HG03045 (cell line): Measurements from ENCODE around the gene RAB6B.

ENCODE experiments used
- ATAC-seq: cut with Tn5 transposase; IDR thresholded peaks from one replicate; pipeline ENCODE4 v1.9.1; 2021; ENCODE audit warnings: mild to moderate bottlenecking, moderate library complexity; ENCODE audit not compliant: unreplicated experiment

The RAB6B gene

DNA sequence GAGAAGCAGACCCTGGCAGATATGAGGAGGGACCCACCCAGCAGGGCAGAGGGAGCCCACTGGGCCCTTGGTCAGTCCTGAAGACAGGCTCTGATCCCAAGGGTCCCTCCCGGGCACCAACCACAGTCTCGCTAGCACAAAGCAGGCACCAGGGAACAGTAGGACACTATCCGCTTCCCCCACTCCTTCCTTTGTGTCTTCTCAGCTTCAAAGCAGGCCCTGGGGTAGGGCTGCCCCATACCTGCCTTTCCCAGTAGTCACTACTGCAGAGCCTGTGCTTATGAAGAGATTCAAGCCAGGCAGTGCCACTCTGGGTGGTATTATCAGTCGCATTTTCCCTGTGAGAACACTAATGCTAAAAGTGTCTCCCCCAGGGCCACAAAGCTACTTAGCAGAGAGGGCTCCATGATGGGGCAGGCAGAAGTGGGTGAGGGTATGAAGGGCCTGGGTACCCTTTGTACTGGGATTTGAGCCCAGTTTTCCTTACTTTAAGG is 57.3 kb downstream of the RAB6B start:
- ATAC-seq: no peak

DNA sequence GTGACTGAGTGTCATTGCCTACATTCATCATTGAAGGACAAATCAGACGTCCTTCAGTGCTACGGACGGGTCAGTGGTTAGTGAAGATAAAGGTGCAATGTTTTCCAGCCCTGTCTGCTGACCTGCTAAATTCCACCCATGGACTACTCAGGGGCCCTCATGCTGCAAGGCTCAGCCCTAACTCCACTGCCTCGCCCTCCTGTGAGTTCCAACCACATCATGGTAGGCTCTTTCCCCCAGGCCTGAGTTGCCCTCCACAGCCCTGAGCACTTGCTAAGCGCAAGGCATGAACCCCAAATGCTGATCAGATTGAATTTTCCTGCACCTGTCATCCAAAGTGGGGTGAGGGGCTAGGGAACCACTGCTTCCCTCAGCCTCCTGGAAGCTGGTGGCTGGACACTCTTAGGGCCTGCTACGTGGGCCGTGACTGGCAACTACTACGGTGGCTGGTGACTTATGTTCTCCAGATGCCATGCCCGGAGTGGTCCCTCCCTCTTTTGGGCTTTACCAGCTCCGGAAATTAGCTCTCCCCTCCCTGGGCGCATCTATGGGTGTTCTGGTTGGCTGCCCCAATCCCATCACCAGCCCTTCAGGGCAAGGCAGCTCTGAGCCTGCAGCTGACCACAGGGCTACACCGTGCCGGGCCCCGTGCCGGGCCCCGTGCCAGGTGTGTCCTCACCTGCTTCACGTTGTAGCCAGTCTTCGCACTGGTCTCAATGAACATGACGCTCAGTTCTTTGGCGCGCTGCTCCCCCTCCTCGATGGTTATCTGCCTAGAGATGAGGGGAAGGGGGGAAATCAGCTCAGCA is 58.0 kb downstream of the RAB6B start:
- ATAC-seq: no peak

DNA sequence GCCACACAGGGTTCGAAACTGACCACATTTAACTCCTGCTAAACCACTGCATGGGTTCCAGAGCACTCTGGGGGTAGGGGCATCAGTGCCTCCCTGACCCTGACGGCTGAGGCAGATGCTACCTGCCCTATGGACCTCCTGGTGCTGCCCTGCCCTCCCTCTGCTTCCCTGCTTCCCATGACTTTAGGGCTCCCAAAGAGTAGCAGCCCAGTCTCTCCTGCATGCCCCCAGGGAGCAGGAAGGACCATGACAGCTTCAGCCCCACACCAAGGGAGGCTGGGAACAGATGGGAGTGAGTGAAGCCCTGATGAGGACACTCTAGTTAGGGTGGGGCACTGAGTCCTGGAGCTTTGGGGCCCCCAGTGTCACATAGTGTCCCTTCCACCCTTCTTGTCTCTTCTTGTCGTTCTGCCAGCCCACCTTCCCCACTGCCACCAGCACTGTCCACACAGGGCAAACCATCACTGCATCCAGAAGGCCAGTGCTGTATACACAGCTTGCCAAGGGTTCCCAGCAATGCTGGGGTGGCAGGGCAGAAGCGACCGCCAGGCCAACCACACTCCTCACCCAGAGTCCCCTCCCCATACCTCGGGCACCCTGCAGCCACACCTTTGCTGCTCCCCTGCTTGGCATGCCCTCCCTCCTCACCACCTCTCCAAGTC is 59.1 kb downstream of the RAB6B start:
- no peak for ATAC-seq

DNA sequence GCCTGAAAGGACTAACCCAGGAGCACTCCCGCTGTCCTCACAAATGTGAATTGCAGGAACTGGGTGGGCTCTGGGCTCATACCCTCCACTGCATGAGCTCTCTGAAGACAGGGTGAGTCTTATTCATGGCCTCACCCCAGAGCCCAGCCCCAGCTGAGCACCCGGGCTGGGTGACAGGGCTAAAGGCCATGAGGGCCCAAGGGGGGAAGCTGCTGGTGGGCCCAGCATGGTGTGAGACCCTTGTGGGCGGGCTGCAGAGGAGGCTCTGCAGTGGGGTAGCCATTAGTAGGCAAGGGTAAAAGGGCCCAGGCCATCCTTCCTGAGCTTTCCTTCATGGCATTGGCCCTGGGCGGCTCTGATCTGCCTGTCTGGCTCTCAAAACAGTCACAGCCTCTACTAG is 59.7 kb downstream of the RAB6B start:
- no peak for ATAC-seq

DNA sequence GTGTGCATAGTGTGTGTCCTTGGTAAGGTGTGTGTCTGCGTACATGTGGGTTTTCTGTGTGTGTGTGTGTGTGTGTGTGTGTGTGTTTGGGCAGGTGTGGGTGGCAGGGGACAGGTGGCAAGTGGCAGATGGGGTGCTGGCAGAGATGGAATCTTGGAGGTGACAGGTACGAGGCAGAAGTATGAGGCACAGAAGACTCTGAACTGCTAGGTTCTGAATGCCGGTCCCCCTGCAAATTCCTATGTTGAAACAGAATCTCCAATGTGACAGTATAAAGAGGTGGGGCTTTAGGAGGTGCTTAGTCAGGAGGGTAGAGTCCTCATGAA is 60.3 kb downstream of the RAB6B start:
- no peak for ATAC-seq

DNA sequence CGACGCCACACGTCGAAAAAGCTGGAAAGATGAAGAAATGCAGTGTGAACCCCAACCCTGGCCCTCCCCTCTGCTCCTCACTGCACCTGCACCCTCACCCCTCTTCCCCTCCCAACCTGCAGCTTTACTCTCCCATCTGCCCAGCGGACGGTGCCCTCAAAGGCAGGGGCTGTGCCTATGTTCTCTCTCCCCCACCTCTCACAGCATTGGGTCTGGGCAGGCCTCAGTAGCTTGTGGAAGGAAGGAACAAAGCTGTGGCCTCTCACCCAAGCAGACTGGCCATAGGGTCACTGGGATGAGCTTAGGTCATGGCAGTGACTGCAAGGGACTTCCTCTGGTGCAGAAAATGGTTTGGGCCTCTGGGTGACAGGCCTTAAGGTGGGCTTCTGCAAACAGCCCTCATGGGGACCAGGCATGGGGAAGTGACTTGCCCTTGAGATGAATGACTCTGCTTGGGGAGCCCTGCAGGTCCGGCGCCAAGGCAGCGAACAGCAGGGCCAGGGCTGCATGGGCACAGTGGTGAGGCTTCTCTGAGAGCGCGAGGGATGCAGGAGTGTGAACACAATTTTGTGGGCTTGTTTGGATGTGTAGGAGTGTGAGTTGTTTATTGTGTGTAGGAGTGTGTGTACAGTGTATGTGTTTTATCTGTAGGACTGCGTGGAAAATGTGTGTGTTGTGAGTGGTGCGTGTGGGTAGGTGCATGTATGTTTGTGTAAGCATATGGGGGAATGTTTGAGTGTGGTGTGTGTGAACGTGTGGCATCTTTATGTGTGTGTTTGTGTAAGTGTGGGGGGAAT is 60.9 kb downstream of the RAB6B start:
- no peak for ATAC-seq

DNA sequence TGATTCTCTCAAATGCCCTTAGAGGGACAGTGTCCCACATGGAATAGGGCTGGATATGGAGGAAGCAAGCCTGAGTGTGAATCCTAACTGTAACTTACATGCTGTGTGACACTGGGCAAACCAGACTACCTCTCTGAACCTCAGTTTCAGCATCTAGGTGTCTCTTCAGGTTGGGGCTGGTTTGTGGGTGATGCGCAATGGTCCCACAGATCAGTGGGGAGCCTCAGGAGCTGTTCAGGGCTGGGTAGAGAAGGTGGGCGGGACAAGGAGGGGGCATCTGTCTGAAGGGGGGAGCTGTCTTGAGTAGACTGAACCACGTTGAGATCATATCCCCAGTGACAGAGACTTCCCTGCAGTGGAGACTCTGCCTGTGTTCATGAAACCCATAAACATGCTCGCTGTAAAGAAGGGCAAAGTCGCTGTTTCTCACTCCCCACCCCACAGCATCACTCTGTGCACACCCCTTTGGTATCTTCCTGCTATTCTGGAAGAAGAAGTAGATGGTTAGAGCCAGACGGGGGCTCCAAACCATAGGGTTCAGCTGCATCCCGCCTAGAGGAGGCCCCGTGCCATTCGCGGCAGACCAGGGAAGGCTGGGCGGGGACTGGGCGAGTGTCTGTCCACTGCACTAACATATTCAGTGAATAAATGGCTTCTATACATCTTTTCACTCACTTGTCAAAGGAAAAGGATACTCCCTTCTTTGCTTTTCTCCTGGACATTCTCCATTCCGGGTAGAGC is 61.6 kb downstream of the RAB6B start:
- no peak for ATAC-seq

DNA sequence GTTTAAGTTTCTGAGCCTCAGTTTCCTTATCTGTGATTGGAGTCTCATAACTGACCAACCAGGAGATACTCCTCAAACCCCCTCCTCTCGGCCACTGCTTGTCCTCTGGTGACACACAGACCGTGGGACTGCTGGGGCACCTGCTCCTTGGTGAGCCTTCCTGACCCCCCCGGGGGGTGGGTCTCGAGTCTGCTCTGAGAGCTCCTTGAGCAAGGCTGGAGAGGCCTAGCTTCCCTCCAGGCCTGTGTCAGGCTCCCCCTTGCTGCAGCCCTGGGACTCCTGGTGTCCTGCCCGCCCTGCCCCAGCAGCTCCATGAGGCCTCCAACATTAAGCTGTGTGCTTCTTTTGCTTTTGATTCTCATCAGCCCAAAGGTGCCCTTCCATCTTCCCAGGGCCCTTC is 62.4 kb downstream of the RAB6B start:
- no peak for ATAC-seq

DNA sequence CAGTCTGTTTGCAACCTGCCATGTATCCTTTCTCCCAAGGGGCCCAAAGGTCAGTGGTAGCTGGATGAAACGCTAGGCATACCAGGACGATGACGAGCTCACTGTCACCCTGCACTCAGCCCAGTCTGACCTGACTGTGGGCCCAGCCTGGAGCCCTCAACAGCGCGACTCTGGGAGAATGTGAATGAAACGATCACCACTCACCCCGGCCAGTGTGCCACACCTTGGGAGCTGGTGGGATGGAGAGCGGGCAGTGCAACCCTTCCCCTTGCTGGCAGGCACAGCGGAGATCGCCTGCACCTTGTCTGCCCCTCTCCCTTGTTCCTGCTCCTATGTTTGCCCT is 62.9 kb downstream of the RAB6B start:
- ATAC-seq: no peak

DNA sequence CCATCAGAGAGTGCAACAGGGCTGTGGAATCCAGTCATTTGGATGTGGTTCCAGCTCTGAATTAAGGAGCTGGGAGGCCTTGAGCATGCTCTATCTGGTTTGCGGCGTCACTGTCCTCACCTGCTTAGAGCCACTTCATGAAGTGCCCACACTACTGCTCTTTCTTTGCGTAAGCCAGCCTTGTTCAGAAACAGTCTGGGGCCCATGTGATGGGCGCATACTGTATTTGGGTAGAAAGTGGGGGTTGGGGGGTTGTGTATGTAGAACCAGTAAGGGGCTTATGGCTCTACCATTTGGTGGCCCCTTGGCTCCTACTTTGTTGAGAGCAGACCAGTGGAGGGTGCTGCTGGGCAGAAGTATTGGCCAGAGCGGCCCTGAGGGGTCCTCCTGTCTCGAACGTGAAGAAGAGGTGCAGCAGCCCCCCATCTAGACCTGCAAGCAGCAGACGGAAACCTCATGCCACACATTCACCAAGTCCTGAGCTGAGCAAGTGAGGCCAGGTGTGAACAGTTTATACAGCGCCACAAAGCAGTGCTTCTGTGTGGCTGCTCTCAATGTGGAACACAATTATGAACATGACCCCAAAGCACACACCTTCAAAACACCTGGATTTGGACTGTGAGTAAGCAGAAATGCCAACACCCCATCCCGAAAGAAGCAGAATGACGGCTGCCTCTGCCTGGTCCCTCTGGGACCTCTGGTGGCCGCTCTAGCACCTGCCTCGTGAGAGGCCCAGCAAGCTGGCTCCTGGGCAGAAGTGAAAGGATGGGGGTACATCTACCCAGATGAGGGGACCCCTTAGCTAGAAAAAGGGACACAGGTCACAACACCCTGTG is 63.5 kb downstream of the RAB6B start:
- ATAC-seq: no peak

DNA sequence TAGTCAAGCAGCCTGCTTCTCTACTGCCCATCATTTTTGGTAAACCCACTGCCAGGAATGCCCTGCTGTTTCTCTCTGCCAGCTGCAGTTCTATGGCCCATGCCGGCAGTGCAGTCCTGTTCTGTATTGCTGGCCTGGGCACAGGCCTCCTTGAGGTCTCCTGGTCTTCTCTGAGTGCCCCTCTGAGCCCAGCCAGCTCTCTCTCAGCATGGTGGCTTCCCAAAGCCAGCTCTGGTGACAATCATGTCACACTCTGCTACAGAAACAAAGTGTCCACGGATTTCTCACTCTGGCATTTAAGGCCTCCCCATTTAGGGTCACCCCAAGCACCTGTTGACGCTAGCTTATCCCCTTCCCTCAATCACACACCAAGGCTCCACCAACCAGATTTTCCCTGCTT is 65.6 kb downstream of the RAB6B start:
- no peak for ATAC-seq

DNA sequence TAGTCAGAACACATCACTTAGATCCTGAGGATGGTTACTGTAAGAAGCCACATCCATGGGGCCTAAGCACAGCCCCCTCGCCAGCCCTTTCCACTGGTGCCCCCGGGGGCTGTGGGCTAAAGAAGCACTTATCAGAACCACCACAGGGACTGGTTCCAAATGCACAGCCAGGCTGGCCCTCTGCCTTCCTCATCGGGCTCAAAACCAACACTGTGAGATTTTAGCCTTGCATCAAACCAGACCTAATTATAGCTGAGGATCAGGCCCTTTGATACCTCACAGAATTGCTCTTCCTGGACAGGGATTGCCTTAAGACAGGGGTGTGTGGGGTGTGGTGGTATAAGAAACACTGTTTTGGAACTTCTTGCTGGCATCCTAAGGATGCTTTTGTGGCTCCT is 66.4 kb downstream of the RAB6B start:
- ATAC-seq: no peak

DNA sequence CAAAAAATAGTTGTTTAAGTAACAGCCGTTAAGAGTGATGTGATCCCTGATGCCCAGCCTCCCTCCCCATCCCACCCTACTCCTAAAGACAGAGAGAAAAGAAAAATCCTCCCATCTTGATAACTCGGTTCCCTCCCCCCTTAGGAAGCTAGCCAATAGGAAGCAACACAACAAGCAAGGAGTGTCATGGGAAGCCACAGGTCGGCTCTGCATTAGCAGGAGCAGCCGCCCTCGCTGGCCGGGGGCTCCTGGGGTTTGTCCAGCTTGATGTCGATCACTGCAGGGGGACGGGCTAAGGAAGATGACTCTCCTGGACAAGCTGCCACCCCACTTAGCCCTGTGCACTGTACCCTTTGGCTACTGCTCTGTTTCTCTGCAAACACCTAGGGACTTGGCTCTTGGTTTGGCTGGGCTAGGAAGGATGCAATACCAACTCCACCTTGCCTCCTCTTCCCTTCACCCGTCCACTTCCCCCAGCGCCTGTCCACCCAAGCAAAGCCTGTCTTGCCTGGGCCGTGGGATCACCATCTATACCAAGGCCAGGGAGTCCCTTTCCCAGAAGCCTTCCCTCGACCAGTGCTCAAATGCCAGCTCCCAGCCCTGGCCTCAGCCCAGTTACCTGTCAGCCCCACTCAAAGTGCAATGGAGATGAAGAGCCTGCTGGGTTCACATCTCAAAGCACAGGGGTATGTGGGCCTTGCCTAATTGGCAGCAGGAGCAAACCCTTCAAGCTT is 66.9 kb downstream of the RAB6B start:
- ATAC-seq: no peak

DNA sequence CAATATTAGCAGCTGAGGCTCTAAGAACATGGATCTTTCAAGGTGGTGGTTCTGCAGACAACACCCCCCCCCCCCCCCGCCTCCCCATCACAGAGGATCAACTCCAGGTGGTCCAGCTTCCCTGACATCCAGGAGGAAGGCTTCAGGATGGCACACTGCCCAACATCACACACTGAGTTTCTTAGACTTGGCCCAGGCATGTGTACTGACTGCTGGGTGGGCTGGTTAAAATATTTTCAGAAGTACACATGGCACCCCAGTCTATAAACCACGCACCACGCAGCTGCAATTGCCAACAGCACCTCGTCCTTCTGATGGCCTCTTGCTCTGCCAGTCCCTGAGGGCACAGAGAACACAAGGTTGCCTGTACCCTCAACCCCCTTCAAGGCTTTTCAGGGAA is 68.0 kb downstream of the RAB6B start:
- ATAC-seq: no peak

DNA sequence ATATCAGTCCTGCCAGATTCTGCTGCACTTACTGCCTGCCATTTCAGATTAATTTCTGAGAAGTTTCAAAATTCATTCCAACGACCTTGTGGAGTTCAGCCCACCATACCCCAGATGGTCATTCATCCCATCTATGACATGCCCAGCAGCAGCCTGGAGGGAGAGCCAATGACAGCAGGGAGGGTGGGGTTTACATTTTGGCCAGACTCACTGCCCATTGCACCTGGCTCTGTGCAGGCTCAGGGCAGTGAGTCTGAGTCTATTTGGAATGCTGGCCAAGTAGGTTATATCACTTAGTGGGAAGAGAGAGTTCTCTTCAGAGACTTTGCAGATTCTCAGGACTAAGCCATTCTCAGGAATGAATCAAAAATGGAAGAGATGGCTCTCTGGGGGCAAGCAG is 68.5 kb downstream of the RAB6B start:
- no peak for ATAC-seq

DNA sequence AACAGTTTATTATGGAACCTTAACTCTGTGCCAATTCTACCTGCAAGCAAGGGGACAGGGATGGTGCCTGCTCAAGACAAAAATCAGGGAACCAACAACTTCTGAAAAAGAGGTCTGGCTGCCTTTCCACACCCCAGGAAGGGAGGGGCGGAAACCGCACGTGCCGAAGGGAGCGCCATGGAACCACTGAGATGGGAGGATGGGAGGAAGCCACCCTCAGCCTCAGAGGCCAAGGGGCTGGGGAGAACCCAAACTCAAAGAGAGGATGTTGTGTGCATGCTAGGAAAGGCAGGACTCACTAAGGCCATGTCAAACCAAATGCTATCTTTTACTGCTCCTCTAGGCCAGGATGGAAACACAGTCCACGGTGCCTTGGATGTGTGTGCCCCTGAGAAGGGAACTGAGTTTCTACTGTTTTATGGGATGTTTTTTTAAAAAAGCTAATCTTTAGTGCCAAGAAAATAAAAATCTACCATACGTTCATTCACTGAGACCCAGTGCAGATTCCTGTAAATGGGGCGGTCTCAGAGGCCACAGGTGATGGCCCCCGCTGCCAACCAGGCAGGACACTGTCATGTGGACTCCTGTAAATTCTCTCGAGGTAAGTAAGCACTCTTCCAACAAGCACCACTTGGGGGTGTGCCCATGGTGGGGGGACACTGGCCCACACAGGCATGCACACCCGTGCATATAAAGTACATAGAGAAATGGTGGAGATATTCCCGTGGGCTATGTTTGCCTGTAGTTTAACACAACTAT is 69.5 kb downstream of the RAB6B start:
- ATAC-seq: no peak

DNA sequence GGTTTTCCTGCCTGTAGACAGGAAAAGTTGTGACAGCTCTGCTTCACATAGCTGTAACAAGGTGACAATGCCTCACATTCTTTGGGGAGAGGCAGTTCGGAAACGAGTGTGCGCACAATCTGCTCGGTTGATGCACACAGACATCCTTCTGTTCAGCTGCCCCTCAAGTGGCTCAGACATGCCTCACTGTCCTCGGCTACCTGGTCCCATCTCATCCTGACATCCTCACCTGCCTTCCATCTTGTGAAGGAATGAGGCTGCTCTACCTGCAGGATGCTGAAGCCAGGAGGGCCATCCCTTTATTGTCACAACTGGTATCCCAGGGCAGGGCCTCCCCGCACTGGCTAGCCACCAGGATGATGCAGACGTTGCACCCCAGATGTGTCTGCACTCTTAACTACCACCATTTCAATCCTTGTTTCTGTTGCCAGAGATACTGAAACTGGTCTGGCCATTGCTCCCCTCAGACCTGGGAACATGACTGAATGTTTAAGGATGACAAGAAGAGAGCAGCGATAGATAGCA is 70.7 kb downstream of the RAB6B start:
- ATAC-seq: no peak

DNA sequence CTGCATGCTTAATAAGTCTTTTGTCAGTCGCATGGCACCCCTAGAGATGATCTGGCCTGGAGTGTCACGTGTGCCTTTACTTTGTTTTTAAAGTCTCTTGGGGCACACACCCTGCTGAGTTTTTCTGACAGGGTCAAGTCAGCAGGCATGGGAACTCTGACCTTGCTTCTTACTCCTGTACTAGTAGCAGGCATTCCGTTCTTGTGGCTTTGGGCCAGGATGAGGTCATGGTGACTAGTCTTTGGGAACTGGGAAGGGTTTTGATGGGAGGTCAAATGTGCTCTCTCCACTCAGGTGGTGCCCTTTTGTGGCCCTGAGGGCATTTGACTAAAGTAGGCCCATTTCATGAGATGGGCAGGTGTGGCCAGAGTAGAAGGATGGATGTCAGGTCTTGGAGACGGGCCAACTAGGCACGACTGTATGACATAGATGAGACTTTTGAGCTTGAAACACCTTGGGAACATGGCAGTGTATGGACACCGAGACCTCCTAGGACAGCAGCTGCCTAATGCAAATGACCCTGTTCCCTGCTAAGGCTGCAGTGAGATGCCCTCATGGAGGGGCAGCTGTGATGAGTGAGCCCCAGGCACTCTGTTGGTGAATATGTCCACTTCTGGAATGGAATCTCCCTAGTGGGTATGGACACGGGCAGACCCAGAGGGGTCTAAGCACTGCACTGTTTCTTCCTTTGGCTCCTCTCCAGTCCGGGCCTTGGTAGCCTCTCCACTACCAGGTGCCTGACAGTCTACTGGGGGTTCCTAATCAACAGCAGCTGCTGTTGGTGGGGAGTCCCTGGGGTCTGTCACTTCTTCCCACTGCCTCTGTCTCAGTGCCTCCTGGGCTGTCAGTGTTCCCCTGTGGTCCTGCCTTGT is 73.7 kb downstream of the RAB6B start:
- no peak for ATAC-seq
